Measurements from ENCODE around the gene ANKRD53. TPM values are rescaled to one million over a fixed set of nuclear protein-coding genes. Genes with fewer than 3 reads are reported as not detected.

The ANKRD53 gene
- total RNA-seq, 4 donors from 2014 or later = 0.27 to 2.8 (median 0.97) TPM

- peaks cover 80% of the 10 kb centered on the region for H3K27me3 ChIP-seq
- ATAC-seq = no peak
- TF ChIP-seq POLR2AphosphoS5 (IDR thresholded peaks at IDR 0.05) (no peak), CTCF (IDR thresholded peaks at IDR 0.05) (no peak), POLR2A (IDR thresholded peaks at IDR 0.05) (no peak)
- 89% methylated on average over 5 of the region's 9 CpGs; no CpG with 5 or more reads in 1 of the 2 donors for WGBS, 2 donors (ENCODE audit: low coverage in 1 of 2)
- H3K27ac ChIP-seq = no peak overlapping the region
- no peaks in the 10 kb centered on the region for H3K36me3 ChIP-seq
- no peaks in the 10 kb centered on the region for H3K4me1 ChIP-seq
- no peak overlapping the region for H3K4me3 ChIP-seq
- H3K9me3 ChIP-seq = no peaks in the 10 kb centered on the region
Measured at GRCh38 chr2:70959271-70959761, 19.1 kb upstream of the ANKRD53 start.

- Histone ChIP-seq H3K9me3 (no peaks in the 10 kb centered on the region), H3K4me1 (peaks cover 0 to 8% (median 0%) of the 10 kb centered on the region in 3 donors), H3K27ac (no peak overlapping the region), H3K36me3 (no peaks in the 10 kb centered on the region), H3K27me3 (peaks cover 80% of the 10 kb centered on the region), H3K4me3 (no peak overlapping the region)
- WGBS, 2 donors (ENCODE audit: low coverage in 1 of 2) = 73 to 90% methylated on average over 2 of the region's 17 CpGs
- ATAC-seq = no peak
- no peak for TF ChIP-seq CTCF (IDR thresholded peaks at IDR 0.05)
- TF ChIP-seq POLR2A (IDR thresholded peaks at IDR 0.05) = no peak
- no peak for TF ChIP-seq EP300 (IDR thresholded peaks at IDR 0.05)
- no peak for TF ChIP-seq POLR2AphosphoS5 (IDR thresholded peaks at IDR 0.05)
Measured at GRCh38 chr2:70959851-70960832, 18.3 kb upstream of the ANKRD53 start.

GRCh38 chr2:70960833-70961647, 17.4 kb upstream of the ANKRD53 start:
- no peak for ATAC-seq
- Histone ChIP-seq H3K9me3 (no peaks in the 10 kb centered on the region), H3K4me1 (peaks cover 0 to 13% (median 0%) of the 10 kb centered on the region in 3 donors), H3K36me3 (no peaks in the 10 kb centered on the region), H3K27me3 (peaks cover 87% of the 10 kb centered on the region), H3K4me3 (no peak overlapping the region), H3K27ac (no peak overlapping the region)
- TF ChIP-seq POLR2AphosphoS5 (IDR thresholded peaks at IDR 0.05) (no peak), EP300 (IDR thresholded peaks at IDR 0.05) (no peak), CTCF (IDR thresholded peaks at IDR 0.05) (no peak), POLR2A (IDR thresholded peaks at IDR 0.05) (no peak)
- 71 to 100% methylated on average over 1 to 2 of the region's 14 CpGs for WGBS, 2 donors (ENCODE audit: low coverage in 1 of 2)

- no CpG with 5 or more reads among the region's 4 CpGs for WGBS, 2 donors (ENCODE audit: low coverage in 1 of 2)
- Histone ChIP-seq H3K27me3 (peaks cover 90% of the 10 kb centered on the region), H3K36me3 (no peaks in the 10 kb centered on the region), H3K4me3 (no peak overlapping the region), H3K4me1 (peaks cover 0 to 13% (median 0%) of the 10 kb centered on the region in 3 donors), H3K27ac (no peak overlapping the region), H3K9me3 (no peaks in the 10 kb centered on the region)
- ATAC-seq = no peak
- TF ChIP-seq EP300 (IDR thresholded peaks at IDR 0.05) = no peak
- TF ChIP-seq POLR2AphosphoS5 (IDR thresholded peaks at IDR 0.05) = no peak
- TF ChIP-seq POLR2A (IDR thresholded peaks at IDR 0.05) = no peak
- no peak for TF ChIP-seq CTCF (IDR thresholded peaks at IDR 0.05)
Measured at GRCh38 chr2:70961648-70961994, 16.8 kb upstream of the ANKRD53 start.

All from gastroesophageal sphincter (tissue), 4 donors.